ENCODE data around the gene GFER. TPM values are rescaled to one million over a fixed set of nuclear protein-coding genes. Genes with fewer than 3 reads are reported as not detected.

Gene GFER
- total RNA-seq, 1 donor from 2014 or later = 21.5 TPM

GRCh38 chr16:2027024-2028010, 43.3 kb downstream of the GFER start:
- peak overlapping the region; percentile 59 for H3K4me3 ChIP-seq (ENCODE audit: low read depth, low read length)
- TF ChIP-seq CTCF (conservative IDR thresholded peaks at IDR 0.05; ENCODE audit: low read depth, low read length) = no peak
- DNase-seq (ENCODE audit: low read depth) = no peak

- no peak overlapping the region for H3K4me3 ChIP-seq (ENCODE audit: low read depth, low read length)
- TF ChIP-seq CTCF (conservative IDR thresholded peaks at IDR 0.05; ENCODE audit: low read depth, low read length) = no peak
- DNase-seq (ENCODE audit: low read depth) = no peak
These were observed 44.2 kb downstream of the GFER start for GRCh38 chr16:2028146-2028545.

GRCh38 chr16:2028620-2029220, 44.7 kb downstream of the GFER start:
- DNase-seq (ENCODE audit: low read depth) = no peak
- TF ChIP-seq CTCF (conservative IDR thresholded peaks at IDR 0.05; ENCODE audit: low read depth, low read length) = no peak

GRCh38 chr16:2029350-2029749, 45.4 kb downstream of the GFER start:
- no peak overlapping the region for H3K4me3 ChIP-seq (ENCODE audit: low read depth, low read length)
- TF ChIP-seq CTCF (conservative IDR thresholded peaks at IDR 0.05; ENCODE audit: low read depth, low read length) = no peak
- DNase-seq (ENCODE audit: low read depth) = no peak

More at GRCh38 chr16:2028620-2029220, 44.7 kb downstream of the GFER start:
- no peak overlapping the region for H3K4me3 ChIP-seq (ENCODE audit: low read depth, low read length)

- no peak overlapping the region for H3K4me3 ChIP-seq (ENCODE audit: low read depth, low read length)
- no peak for TF ChIP-seq CTCF (conservative IDR thresholded peaks at IDR 0.05; ENCODE audit: low read depth, low read length)
- DNase-seq (ENCODE audit: low read depth) = no peak
These were observed 46.0 kb downstream of the GFER start for GRCh38 chr16:2030036-2030435.

- no peak for DNase-seq (ENCODE audit: low read depth)
- no peak for TF ChIP-seq CTCF (conservative IDR thresholded peaks at IDR 0.05; ENCODE audit: low read depth, low read length)
- H3K4me3 ChIP-seq (ENCODE audit: low read depth, low read length) = no peak overlapping the region
These were observed 47.1 kb downstream of the GFER start for GRCh38 chr16:2031081-2031577.

Measured in epithelial cell of proximal tubule (primary cell).